GM12801 (cell line): Measurements from ENCODE around the gene GAREM2.

Source experiments
- TF ChIP-seq, protein P1 (sequence below): IDR thresholded peaks from one replicate; pipeline ENCODE4 v1.5.1; 2011; ENCODE audit warnings: control low read depth; ENCODE audit not compliant: insufficient read length; ENCODE audit errors: extremely low read depth

GAREM2 gene

DNA sequence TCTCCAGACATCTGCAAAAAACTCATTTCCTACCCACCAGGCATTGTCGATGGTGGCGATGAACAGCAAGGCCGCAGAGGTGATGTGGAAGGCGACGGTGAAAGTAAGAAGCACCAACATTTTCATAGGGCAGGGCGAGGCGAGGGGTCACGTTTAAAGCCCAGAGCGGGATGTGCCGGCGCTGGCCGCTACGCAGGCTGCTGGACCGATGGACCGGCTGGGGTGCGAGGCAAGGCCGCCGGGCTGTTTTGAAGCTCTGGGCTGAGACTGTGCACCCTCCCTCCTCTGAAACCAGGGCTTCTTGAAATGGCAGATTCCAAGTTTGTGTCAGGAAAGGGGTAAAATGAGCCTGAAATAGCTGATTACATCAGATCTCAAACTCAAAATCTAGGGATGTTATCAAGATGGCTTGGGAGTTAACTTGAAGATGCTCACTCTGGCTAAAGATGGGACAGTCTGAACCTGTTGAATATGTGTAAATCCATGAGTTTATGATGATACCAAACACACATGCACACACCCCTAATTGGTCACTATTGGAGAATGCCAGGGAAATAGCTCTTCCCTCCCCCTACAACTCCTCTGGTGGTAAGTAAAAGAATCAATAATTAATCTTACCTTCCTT, 31.6 kb upstream of the GAREM2 start:
- TF ChIP-seq, protein P1, sequence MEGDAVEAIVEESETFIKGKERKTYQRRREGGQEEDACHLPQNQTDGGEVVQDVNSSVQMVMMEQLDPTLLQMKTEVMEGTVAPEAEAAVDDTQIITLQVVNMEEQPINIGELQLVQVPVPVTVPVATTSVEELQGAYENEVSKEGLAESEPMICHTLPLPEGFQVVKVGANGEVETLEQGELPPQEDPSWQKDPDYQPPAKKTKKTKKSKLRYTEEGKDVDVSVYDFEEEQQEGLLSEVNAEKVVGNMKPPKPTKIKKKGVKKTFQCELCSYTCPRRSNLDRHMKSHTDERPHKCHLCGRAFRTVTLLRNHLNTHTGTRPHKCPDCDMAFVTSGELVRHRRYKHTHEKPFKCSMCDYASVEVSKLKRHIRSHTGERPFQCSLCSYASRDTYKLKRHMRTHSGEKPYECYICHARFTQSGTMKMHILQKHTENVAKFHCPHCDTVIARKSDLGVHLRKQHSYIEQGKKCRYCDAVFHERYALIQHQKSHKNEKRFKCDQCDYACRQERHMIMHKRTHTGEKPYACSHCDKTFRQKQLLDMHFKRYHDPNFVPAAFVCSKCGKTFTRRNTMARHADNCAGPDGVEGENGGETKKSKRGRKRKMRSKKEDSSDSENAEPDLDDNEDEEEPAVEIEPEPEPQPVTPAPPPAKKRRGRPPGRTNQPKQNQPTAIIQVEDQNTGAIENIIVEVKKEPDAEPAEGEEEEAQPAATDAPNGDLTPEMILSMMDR = no peak

DNA sequence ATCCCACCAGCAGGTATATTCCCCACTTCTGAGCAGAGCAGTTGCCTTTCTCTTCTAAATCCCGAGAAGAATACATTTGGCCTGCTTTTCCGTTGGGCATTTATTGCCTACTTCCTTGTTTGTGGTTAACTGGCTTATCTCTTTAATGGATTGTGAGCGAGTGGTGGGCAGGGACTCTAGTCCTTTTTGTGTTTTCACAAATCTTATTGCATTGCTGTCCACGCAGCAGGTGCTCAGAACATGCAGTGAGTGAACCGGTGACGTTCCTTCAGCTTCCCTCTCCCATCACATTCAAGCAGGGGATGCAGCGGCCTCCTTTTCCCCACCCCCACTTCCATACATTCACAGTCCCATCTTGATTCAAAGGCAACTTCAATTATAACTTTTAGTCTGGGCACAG, 28.9 kb upstream of the GAREM2 start:
- TF ChIP-seq, protein P1 = no peak

DNA sequence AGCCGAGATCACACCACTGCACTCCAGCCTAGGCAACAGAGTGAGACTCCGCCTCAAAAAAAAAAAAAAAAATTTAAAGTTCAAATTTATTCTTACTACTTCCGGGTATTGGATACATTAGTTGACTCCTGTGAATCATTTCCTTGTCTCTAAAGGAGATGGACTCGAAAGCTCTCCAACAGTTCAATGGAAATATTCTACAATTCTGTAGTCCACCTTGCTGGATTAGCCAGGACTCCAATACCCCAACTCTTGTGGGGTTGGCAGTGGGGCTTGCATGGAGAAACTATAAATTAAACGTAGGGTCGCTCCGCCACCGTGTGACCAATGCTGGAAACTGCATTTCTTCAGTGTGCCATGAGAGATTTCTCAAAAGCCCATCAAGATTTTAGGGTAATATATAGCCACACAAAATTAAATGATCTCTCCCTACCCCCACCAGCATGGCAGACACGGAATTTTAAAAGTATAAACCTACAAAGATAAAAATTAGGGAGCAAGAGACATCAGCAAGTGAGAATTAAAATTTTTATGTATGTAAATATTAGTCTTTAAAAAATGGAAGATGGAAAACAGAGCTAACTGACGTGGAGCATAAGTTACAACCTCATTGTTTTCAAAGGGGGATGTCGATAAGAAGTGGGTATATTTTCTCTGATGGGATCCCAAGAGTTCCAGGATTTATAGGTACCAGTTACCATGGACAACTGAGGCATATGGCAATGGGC, 27.8 kb upstream of the GAREM2 start:
- TF ChIP-seq, protein P1 = no peak

DNA sequence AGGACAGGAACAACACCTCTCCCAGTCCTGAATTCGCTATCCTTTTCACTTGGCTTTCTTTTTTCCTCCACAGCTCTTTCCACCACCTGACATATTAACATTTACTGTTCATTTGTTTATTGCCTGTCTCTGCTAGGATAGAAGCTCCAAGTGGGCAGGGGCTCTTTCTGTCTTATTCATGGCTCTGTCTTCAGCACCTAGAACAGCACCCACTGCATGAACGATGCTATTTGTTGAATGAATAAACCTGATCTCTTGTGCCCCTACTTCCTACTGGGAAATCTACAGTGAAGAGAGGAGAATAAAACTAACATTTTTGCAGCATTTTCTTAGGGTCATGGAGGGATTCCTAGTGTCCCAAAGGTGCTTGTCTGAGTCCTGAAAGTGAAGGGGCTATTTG, 24.4 kb upstream of the GAREM2 start:
- TF ChIP-seq, protein P1 = no peak

DNA sequence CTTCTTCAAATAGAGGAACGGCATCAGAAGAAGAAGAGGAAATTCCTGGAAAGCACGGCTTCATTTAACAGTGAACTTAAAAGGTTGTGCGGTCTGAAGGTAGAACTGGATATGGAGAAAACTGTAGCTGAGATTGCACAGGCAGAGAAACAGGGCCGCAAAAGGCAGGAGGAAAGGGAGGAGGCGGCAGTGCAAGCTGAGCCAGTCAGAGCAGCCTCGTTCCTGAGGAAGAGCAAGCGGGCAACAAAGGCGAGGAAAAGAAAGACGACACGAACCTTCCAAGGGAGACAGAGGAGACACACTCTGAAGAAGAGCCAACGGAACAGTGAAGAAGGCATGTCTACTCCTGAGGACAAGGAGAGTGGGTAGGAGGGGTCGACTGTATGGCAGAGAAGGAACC, 22.6 kb upstream of the GAREM2 start:
- TF ChIP-seq, protein P1 = no peak

DNA sequence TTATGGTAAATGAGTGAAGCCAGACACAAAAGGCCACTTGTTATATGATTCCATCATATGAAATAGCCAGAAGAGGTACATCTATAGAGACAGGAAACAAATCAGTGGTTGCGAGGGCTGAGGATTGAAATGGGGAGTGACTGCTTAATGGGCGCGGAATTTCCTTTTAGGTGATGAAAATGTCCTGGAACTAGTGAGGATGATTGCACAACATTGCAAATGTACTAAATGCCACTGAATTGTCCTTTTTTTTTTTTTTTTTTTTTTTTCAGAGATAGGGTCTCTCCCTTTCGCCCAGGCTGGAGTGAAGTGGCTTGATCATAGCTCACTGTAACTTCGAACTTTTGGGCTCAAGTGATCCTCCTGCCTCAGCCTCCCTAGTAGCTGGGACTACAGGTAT, 15.3 kb upstream of the GAREM2 start:
- TF ChIP-seq, protein P1 = no peak

DNA sequence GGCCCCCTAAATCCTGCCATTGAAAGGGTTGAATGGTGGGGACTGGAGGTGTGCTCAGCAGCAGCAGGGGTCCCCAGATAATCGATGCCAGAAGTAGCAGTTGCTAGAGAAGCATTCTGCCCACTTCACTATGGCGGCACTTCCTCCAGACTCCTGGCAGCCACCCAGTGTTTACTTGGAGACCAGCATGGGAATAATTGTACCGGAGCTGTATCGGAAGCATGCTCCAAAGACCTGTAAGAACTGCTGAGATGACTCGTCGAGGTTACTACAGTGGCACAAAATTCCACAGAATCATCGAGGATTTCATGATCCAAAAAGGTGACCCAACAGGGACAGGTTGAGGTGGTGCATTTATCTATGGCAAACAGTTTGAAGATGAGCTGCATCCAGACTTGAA, 11.0 kb upstream of the GAREM2 start:
- TF ChIP-seq, protein P1 = no peak
